Adrenal gland (tissue), 12 donors: ENCODE measurements around the gene MDP1. TPM values are rescaled to one million over a fixed set of nuclear protein-coding genes. Genes with fewer than 3 reads are reported as not detected.
A peak's percentile ranks its signal among the peaks of the same experiment; 100 is the strongest.

Experiments
- DNase-seq, 7 donors: peaks; one replicate each; pipeline ENCODE4 v3.0.0-alpha.2; 2019 to 2020
- H3K27ac ChIP-seq, 5 donors: fragments of 200-600 bp; sonication (generic) in 4 of 5; 1 replicate in 3 of 5; 2 replicates in 2 of 5; pipeline versions ENCODE4 v1.5.1 to v1.8.0; 2016 to 2020; ENCODE audit warnings: mild to moderate bottlenecking in 1 of 5
- H3K27me3 ChIP-seq: fragments of 200-600 bp; 2 replicates; pipeline ENCODE4 v1.8.0; 2021
- H3K36me3 ChIP-seq, 2 donors: fragments of 200-600 bp; replicated peaks in 1 of 2; 1 replicate in 1 of 2; 2 replicates in 1 of 2; pipeline versions ENCODE4 v1.5.1 to v1.8.0; 2018 to 2022
- H3K4me1 ChIP-seq, 2 donors: fragments of 200-600 bp; replicated peaks in 1 of 2; 1 replicate in 1 of 2; 2 replicates in 1 of 2; pipeline versions ENCODE4 v1.5.1 to v1.8.0; 2018 to 2021
- H3K4me3 ChIP-seq, 4 donors: fragments of 200-600 bp; sonication (generic) in 3 of 4; one replicate each; pipeline ENCODE4 v1.5.1; 2016 to 2018
- H3K9me3 ChIP-seq, 3 donors: fragments of 200-600 bp; sonication (generic) in 1 of 3; replicated peaks in 1 of 3; 1 replicate in 2 of 3; 2 replicates in 1 of 3; pipeline versions ENCODE4 v1.5.1 to v1.8.0; 2016 to 2021
- POLR2A ChIP-seq, 2 donors: fragments of 450-650 bp; IDR thresholded peaks; one replicate each; pipeline ENCODE4 v1.6.1; 2017; ENCODE audit warnings: antibody characterized with exemption in 2 of 2, mild to moderate bottlenecking in 2 of 2, moderate library complexity in 1 of 2
- WGBS, 4 donors: extraction: QIAGEN DNeasy Blood & Tissue Kit in 2 of 4; methylation state at CpG; one replicate each; pipeline versions ENCODE4 v1.1.5 to v1.1.7; 2013 to 2017; 5-methylcytosine and 5-hydroxymethylcytosine counted together
- intact Hi-C, 2 donors: fragments of 100-400 bp; cut with DNase I; formaldehyde crosslinking; loops; one replicate each; pipeline versions ENCODE4 v1.14.1 to v1.15.0; 2022 to 2023
- polyA plus RNA-seq, 3 donors: library from polyadenylated mRNA; stranded (reverse); fragments of 200-250 nt in 2 of 3; fragments of 350-450 nt in 1 of 3; fragmentation: Illumina TruSeq in 1 of 3; extraction: RNeasy Lipid Tissue Mini Kit (QIAGEN cat#74804) in 1 of 3; gene quantifications; one replicate each; pipeline ENCODE4 v1.2.3, GENCODE V29; 2013 to 2014
- total RNA-seq, 9 donors: library from RNA; depleted of rRNA in 4 of 9; stranded (reverse); fragments of >200 nt in 4 of 9; fragments of 120-200 nt in 1 of 9; fragmentation: NEBNext Ultra II Directional in 1 of 9; extraction: Animal tissue kit (Norgen Biotek cat#: 25700) in 1 of 9; gene quantifications; one replicate each; pipeline versions ENCODE4 v1.1.0 to v1.2.4, GENCODE V29; 2013 to 2023
- TF ChIP-seq, protein P1 (sequence below), 6 experiments: fragments of 450-650 bp in 4 of 6; fragments of 200-600 bp in 2 of 6; sonication (generic) in 1 of 6; IDR thresholded peaks; 1 replicate in 5 of 6; 2 replicates in 1 of 6; pipeline versions ENCODE4 v1.5.1 to v1.8.0; 2016 to 2021; ENCODE audit warnings: antibody characterized with exemption in 6 of 6, mild to moderate bottlenecking in 2 of 6, moderate library complexity in 1 of 6
- donor health status: healthy with polysubstance abuse.
- donor health status: Bipolar disorder and iron deficiency.
- donor health status: DM: yes; HTN: yes; CAD: no.
- donor health status: DM: no; HTN: no; CAD: no.
- donor health status: DM: no; HTN: no; CAD: no.
- donor health status: DM: yes; HTN: yes; CAD: no.

MDP1 gene
- total and polyA plus RNA-seq, 12 donors = 20.3 to 53.7 (median 33.6) TPM

DNA sequence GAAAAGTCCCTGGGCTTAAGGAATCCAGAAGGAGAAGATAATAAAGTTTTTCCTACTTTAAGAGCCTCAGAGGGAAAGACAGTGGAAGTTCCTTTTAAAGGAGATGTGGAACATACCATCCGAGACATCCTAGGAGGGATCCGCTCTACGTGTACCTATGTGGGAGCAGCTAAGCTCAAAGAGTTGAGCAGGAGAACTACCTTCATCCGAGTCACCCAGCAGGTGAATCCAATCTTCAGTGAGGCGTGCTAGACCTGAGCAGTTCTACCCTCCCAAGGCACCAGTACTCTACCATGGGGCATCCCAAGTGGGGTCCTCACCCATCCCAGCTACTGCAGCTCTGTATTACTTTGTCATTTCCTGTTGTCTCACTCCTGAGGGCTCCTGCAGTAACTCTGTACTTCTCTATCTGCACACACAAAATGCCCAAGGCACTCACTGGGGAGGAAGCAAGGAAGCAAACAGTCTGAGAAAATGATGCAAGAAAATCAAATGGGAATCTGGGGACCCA, 22.7 kb upstream of the MDP1 start:
- intact Hi-C loops = loop anchor here in 1 of 2 donors (5.0 kb wide), 1 partner anchor 204 kb away; the partner anchor contains the start of gene SDR39U1
- DNase-seq = peak in 2 of 7 donors; percentile 12 to 43
- TF ChIP-seq, protein P1, sequence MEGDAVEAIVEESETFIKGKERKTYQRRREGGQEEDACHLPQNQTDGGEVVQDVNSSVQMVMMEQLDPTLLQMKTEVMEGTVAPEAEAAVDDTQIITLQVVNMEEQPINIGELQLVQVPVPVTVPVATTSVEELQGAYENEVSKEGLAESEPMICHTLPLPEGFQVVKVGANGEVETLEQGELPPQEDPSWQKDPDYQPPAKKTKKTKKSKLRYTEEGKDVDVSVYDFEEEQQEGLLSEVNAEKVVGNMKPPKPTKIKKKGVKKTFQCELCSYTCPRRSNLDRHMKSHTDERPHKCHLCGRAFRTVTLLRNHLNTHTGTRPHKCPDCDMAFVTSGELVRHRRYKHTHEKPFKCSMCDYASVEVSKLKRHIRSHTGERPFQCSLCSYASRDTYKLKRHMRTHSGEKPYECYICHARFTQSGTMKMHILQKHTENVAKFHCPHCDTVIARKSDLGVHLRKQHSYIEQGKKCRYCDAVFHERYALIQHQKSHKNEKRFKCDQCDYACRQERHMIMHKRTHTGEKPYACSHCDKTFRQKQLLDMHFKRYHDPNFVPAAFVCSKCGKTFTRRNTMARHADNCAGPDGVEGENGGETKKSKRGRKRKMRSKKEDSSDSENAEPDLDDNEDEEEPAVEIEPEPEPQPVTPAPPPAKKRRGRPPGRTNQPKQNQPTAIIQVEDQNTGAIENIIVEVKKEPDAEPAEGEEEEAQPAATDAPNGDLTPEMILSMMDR (IDR thresholded peaks at IDR 0.05) = no peak
- TF ChIP-seq POLR2A (IDR thresholded peaks at IDR 0.05) = no peak
- Histone ChIP-seq H3K9me3 (no peaks in the 10 kb centered on the region), H3K4me1 (peaks cover 38 to 63% of the 10 kb centered on the region in 2 donors), H3K36me3 (peaks cover 0 to 64% of the 10 kb centered on the region in 2 donors), H3K27me3 (no peaks in the 10 kb centered on the region), H3K4me3 (no peak overlapping the region), H3K27ac (peak overlapping the region in 1 of 5 donors; percentile 99)
- WGBS, 4 donors = 86 to 96% (median 92%) methylated on average over 4 to 5 of the region's 5 CpGs

DNA sequence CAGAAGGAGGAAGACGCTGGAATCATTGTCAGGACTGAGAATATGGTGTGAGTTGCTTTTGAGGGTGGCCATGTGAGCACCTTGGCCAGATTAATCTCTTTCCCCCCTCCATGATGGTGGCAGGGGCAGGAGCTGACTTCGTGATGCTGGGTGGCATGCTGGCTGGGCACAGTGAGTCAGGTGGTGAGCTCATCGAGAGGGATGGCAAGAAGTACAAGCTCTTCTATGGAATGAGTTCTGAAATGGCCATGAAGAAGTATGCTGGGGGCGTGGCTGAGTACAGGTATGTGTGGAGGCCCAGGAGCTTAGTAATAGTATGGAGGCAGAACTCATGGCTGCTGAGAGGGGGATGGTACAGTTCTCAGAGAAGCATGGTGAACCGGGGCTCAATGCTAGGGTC, 22.3 kb upstream of the MDP1 start:
- Histone ChIP-seq H3K27ac (peak overlapping the region in 2 of 5 donors; percentile 20 to 40), H3K36me3 (peaks cover 0 to 64% of the 10 kb centered on the region in 2 donors), H3K4me3 (no peak overlapping the region), H3K9me3 (no peaks in the 10 kb centered on the region), H3K4me1 (peaks cover 39 to 67% of the 10 kb centered on the region in 2 donors), H3K27me3 (no peaks in the 10 kb centered on the region)
- 79 to 84% (median 82%) methylated on average over 5 of the region's 5 CpGs for WGBS, 4 donors
- intact Hi-C loops = loop anchor here in 1 of 2 donors (5.0 kb wide), 1 partner anchor 204 kb away; the partner anchor contains the start of gene SDR39U1
- DNase-seq = peak in 3 of 7 donors; percentile 31 to 59 (median 43)
- no peak for TF ChIP-seq POLR2A (IDR thresholded peaks at IDR 0.05)
- TF ChIP-seq, protein P1 (IDR thresholded peaks at IDR 0.05) = no peak

DNA sequence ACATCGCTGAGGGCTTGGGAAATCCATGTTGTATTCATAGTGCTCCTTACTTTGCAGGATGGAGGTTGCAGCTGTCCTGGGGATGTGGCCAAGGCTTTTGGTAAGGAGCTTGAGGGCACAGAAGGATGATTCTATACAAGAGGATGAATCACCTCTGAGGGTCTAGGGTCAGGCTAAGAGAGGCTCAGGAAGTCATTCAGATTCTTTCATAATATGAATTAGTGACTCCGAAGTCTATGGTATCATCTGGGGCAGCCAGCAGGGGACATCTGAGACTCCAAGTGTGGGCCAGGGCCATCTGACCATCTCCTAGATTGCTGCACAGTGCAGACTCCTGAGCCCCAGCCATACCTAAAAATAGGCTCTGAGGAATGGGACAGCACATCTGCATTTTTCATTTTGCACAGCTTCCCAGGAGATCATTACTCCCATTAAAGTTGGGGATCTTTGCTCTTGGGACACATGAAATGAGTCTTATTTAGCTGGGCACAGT, 21.6 kb upstream of the MDP1 start:
- no peak for TF ChIP-seq POLR2A (IDR thresholded peaks at IDR 0.05)
- TF ChIP-seq, protein P1 (IDR thresholded peaks at IDR 0.05) = no peak
- H3K27me3 ChIP-seq = no peaks in the 10 kb centered on the region
- intact Hi-C loops = loop anchor here in 1 of 2 donors (5.0 kb wide), 1 partner anchor 205 kb away; the partner anchor contains the start of gene SDR39U1
- no peak overlapping the region for H3K4me3 ChIP-seq
- no peaks in the 10 kb centered on the region for H3K9me3 ChIP-seq
- no peak overlapping the region for H3K27ac ChIP-seq
- H3K4me1 ChIP-seq = peaks cover 39 to 68% of the 10 kb centered on the region in 2 donors
- DNase-seq = peak in 2 of 7 donors; percentile 16 to 47
- WGBS, 4 donors = 92 to 95% (median 94%) methylated on average over 2 of the region's 2 CpGs
- peaks cover 0 to 64% of the 10 kb centered on the region in 2 donors for H3K36me3 ChIP-seq

DNA sequence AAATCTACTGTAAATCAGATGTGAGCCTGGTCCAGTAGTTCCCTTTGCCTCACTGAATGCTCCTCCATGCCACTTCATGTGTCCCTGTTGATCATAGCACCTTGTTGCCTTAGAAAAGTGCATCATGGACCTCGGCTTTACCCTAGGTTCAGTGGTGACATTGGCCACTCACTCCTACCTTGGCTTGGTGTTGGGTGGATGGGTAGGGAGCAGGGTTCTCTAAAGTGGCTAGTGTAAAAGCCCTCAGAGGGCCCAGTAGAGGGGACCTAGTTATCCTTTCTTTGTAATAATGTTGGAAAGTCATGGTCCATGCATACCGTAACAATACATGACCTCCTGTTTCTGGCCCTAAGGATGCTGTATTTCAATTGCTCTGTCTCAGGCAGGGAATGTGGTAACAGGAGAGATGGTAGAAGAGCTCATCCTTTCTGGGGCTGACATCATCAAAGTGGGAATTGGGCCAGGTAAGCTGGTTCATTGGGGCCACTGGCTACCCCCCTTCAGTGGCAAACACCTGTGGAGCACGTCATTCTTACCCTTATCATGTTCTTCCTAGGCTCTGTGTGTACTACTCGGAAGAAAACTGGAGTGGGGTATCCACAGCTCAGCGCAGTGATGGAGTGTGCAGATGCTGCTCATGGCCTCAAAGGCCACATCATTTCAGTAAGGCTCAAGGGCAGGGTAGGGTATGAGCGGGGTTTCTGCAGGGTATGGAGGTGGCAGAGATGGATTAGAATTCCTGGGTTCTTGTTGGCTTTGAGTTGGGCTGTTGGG, 21.0 kb upstream of the MDP1 start:
- DNase-seq = peak in 2 of 7 donors; percentile 10 to 47
- peaks cover 40 to 68% of the 10 kb centered on the region in 2 donors for H3K4me1 ChIP-seq
- TF ChIP-seq, protein P1 (IDR thresholded peaks at IDR 0.05) = no peak
- TF ChIP-seq POLR2A (IDR thresholded peaks at IDR 0.05) = no peak
- H3K36me3 ChIP-seq = peaks cover 0 to 64% of the 10 kb centered on the region in 2 donors
- H3K27ac ChIP-seq = peak overlapping the region in 2 of 5 donors; percentile 28 to 77
- H3K27me3 ChIP-seq = no peaks in the 10 kb centered on the region
- H3K4me3 ChIP-seq = no peak overlapping the region
- 94 to 100% (median 96%) methylated on average over 6 of the region's 6 CpGs for WGBS, 4 donors
- intact Hi-C loops = loop anchor here in 1 of 2 donors (5.0 kb wide), 1 partner anchor 205 kb away; the partner anchor contains the start of gene SDR39U1
- H3K9me3 ChIP-seq = no peaks in the 10 kb centered on the region
